SU-DHL-6 (cell line): ENCODE measurements around the gene EPO.

ENCODE experiments used
- CTCF ChIP-seq: fragments of 200-600 bp; sonication (generic); IDR thresholded peaks from one replicate; pipeline ENCODE4 v1.5.1; 2017; ENCODE audit warnings: antibody characterized with exemption, mild to moderate bottlenecking, low read length, moderate library complexity; ENCODE audit not compliant: insufficient read depth, poor library complexity, severe bottlenecking
- EZH2phosphoT487 ChIP-seq: fragments of 200-600 bp; sonication (generic), shearing (Covaris generic); conservative IDR thresholded peaks from 2 replicates; pipeline ENCODE4 v1.6.1; 2018; ENCODE audit warnings: mild to moderate bottlenecking, antibody characterized with exemption, low read length, moderate library complexity, mixed read lengths

- no peak for TF ChIP-seq CTCF
- TF ChIP-seq EZH2phosphoT487, result no peak
Observed at GRCh38 chr7:100745184-100745583, 24.9 kb downstream of the EPO start.
